Neural progenitor cell (in vitro differentiated cells): ENCODE measurements around the gene CCDC120. TPM values are rescaled to one million over a fixed set of nuclear protein-coding genes. Genes with fewer than 3 reads are reported as not detected.

ENCODE experiments used
- DNase-seq: peaks from one replicate; pipeline ENCODE4 v3.0.0-alpha.2; 2016; ENCODE audit warnings: low spot score
- H2AFZ ChIP-seq: fragments of 200-600 bp; sonication (generic); replicated peaks from 2 replicates; pipeline ENCODE4 v1.6.1; 2016; ENCODE audit warnings: antibody characterized with exemption
- H3F3A ChIP-seq: fragments of 200-600 bp; sonication (generic); 2 replicates; pipeline ENCODE4 v1.6.1; 2016; ENCODE audit warnings: antibody characterized with exemption, low read depth
- H3K27ac ChIP-seq: fragments of 200-600 bp; sonication (generic); 2 replicates; pipeline ENCODE4 v1.5.1; 2016; ENCODE audit warnings: mild to moderate bottlenecking
- H3K27me3 ChIP-seq: fragments of 200-600 bp; sonication (generic); 2 replicates; pipeline ENCODE4 v1.6.1; 2016; ENCODE audit warnings: mild to moderate bottlenecking, moderate library complexity
- H3K36me3 ChIP-seq: fragments of 200-600 bp; sonication (generic); 2 replicates; pipeline ENCODE4 v1.5.1; 2016
- H3K4me1 ChIP-seq: fragments of 200-600 bp; sonication (generic); 2 replicates; pipeline ENCODE4 v1.6.1; 2016; ENCODE audit warnings: mixed run types
- H3K4me2 ChIP-seq: fragments of 200-600 bp; sonication (generic); 2 replicates; pipeline ENCODE4 v1.6.1; 2016
- H3K4me3 ChIP-seq: fragments of 200-600 bp; sonication (generic); 2 replicates; pipeline ENCODE4 v1.5.1; 2016
- H3K79me2 ChIP-seq: fragments of 200-600 bp; sonication (generic); 2 replicates; pipeline ENCODE4 v1.6.1; 2016; ENCODE audit warnings: low read depth
- H3K9ac ChIP-seq: fragments of 200-600 bp; sonication (generic); 2 replicates; pipeline ENCODE4 v1.6.1; 2016
- H3K9me3 ChIP-seq: fragments of 200-600 bp; sonication (generic); 2 replicates; pipeline ENCODE4 v1.5.1; 2016; ENCODE audit warnings: low read depth
- H4K20me1 ChIP-seq: fragments of 200-600 bp; sonication (generic); 2 replicates; pipeline ENCODE4 v1.6.1; 2016; ENCODE audit warnings: low read depth
- H3K27ac Mint-ChIP-seq: 3 replicates; pipeline ENCODE4 v1.8.0; 2021; ENCODE audit warnings: mixed read lengths
- H3K27me3 Mint-ChIP-seq: 2 replicates; pipeline ENCODE4 v1.8.0; 2022; ENCODE audit warnings: low read depth, mild to moderate bottlenecking, inconsistent platforms, moderate library complexity, mixed read lengths; ENCODE audit not compliant: insufficient read depth
- H3K36me3 Mint-ChIP-seq: 3 replicates; pipeline ENCODE4 v1.8.0; 2021; ENCODE audit warnings: mixed read lengths
- H3K4me1 Mint-ChIP-seq: 3 replicates; pipeline ENCODE4 v1.8.0; 2021; ENCODE audit warnings: mixed read lengths
- H3K4me3 Mint-ChIP-seq: 3 replicates; pipeline ENCODE4 v1.8.0; 2021; ENCODE audit warnings: mild to moderate bottlenecking, moderate library complexity, mixed read lengths
- H3K9me3 Mint-ChIP-seq: 3 replicates; pipeline ENCODE4 v1.8.0; 2020; ENCODE audit warnings: mixed read lengths
- CTCF ChIP-seq: fragments of 200-600 bp; sonication (generic); IDR thresholded peaks from 2 replicates; pipeline ENCODE4 v1.5.1; 2017; ENCODE audit warnings: antibody characterized with exemption, mild to moderate bottlenecking
- EZH2 ChIP-seq: fragments of 200-600 bp; sonication (generic); IDR thresholded peaks from 2 replicates; pipeline ENCODE4 v1.6.1; 2017; ENCODE audit warnings: antibody characterized with exemption, mild to moderate bottlenecking, moderate library complexity
- EZH2phosphoT487 ChIP-seq: fragments of 200-600 bp; sonication (generic); IDR thresholded peaks from 2 replicates; pipeline ENCODE4 v1.6.1; 2017; ENCODE audit warnings: antibody characterized with exemption
- total RNA-seq: library from RNA; depleted of rRNA; stranded (reverse); fragments of >200 nt; gene quantifications from 2 replicates; pipeline ENCODE4 v1.2.3, GENCODE V29; 2015; ENCODE audit warnings: low replicate concordance

The CCDC120 gene
- total RNA-seq, 1 donor from 2014 or later = 1.1 TPM

DNA sequence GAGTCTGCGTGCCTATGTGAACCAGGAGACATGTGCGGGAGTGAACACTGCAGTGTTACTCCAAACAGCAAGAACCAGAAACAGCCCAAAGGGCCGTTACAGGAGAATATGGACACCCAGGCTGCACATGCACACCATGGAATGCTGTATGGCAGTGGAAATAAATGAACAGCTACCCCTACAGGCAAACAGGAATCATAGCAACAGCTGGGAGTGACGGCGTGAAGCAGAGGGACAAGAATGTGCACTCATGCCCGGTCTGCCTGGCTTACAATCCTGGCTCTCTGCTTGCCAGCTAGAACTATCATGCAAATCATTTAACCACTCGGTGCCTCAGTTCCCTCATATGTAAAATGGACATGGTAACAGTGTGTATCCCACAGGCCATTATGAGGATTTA is 48.1 kb downstream of the CCDC120 start:
- Histone ChIP-seq H4K20me1 (no peaks in the 10 kb centered on the region), H3K79me2 (no peaks in the 10 kb centered on the region), H3F3A (no peaks in the 10 kb centered on the region), H3K36me3 (no peaks in the 10 kb centered on the region), H3K9me3 (no peaks in the 10 kb centered on the region), H3K4me2 (no peak overlapping the region), H3K27me3 (no peaks in the 10 kb centered on the region), H3K4me1 (no peaks in the 10 kb centered on the region), H3K4me3 (no peak overlapping the region), H2AFZ (no peak overlapping the region), H3K9ac (no peak overlapping the region), H3K27ac (no peak overlapping the region)
- Mint-ChIP-seq H3K27me3 (peaks cover 6% of the 10 kb centered on the region), H3K4me1 (no peaks in the 10 kb centered on the region), H3K4me3 (no peak overlapping the region), H3K27ac (no peak overlapping the region), H3K9me3 (peaks cover 6% of the 10 kb centered on the region), H3K36me3 (no peaks in the 10 kb centered on the region)
- peak; percentile 45 for TF ChIP-seq CTCF
- TF ChIP-seq EZH2phosphoT487 = no peak
- peak; percentile 47 for DNase-seq

DNA sequence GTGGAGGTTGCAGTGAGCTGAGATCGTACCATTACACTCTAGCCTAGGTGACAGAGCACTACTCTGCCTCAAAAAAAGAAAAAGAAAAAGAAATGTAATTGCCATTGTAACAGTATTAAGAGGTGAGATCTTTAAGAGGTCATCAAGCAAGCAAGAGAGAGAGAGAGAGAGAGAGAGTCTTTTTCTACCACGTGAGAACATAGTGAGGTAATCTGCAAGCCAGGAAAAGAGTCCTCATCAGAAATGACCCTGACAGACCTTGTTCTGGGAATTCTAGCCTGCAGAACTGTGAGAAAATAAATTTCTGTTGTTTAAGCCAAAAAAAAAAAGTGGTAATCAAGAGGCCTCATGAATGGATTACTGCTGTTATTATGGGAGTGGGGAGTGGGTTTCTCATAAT is 49.8 kb downstream of the CCDC120 start:
- Mint-ChIP-seq H3K4me1 (peaks cover 5% of the 10 kb centered on the region), H3K27ac (no peak overlapping the region), H3K36me3 (peaks cover 4% of the 10 kb centered on the region), H3K27me3 (peaks cover 6% of the 10 kb centered on the region), H3K4me3 (no peak overlapping the region), H3K9me3 (peaks cover 4% of the 10 kb centered on the region)
- no peak overlapping the region for H3K4me2 ChIP-seq
- H3F3A ChIP-seq = no peaks in the 10 kb centered on the region
- DNase-seq = no peak
- no peak overlapping the region for H2AFZ ChIP-seq
- no peak for TF ChIP-seq EZH2
- no peak for TF ChIP-seq CTCF
- no peak for TF ChIP-seq EZH2phosphoT487
- H3K27me3 ChIP-seq = no peaks in the 10 kb centered on the region
- no peak overlapping the region for H3K4me3 ChIP-seq
- H3K79me2 ChIP-seq = no peaks in the 10 kb centered on the region
- H3K9ac ChIP-seq = no peak overlapping the region
- no peaks in the 10 kb centered on the region for H3K9me3 ChIP-seq
- no peaks in the 10 kb centered on the region for H4K20me1 ChIP-seq
- H3K36me3 ChIP-seq = no peaks in the 10 kb centered on the region
- no peak overlapping the region for H3K27ac ChIP-seq
- H3K4me1 ChIP-seq = no peaks in the 10 kb centered on the region

GRCh38 chrX:49110417-49110816 is 51.6 kb downstream of the CCDC120 start:
- H3K27ac Mint-ChIP-seq = no peak overlapping the region
- no peaks in the 10 kb centered on the region for H3K36me3 ChIP-seq
- H3K4me3 Mint-ChIP-seq = no peak overlapping the region
- H3K27ac ChIP-seq = no peak overlapping the region
- H3F3A ChIP-seq = no peaks in the 10 kb centered on the region
- peaks cover 4% of the 10 kb centered on the region for H3K36me3 Mint-ChIP-seq
- H3K27me3 Mint-ChIP-seq = peaks cover 4% of the 10 kb centered on the region
- H3K4me2 ChIP-seq = no peak overlapping the region
- no peak overlapping the region for H3K9ac ChIP-seq
- no peaks in the 10 kb centered on the region for H3K4me1 ChIP-seq
- H4K20me1 ChIP-seq = no peaks in the 10 kb centered on the region
- H3K9me3 ChIP-seq = no peaks in the 10 kb centered on the region
- no peak for TF ChIP-seq EZH2phosphoT487
- peaks cover 5% of the 10 kb centered on the region for H3K4me1 Mint-ChIP-seq
- no peaks in the 10 kb centered on the region for H3K27me3 ChIP-seq
- H2AFZ ChIP-seq = no peak overlapping the region
- DNase-seq = no peak
- no peaks in the 10 kb centered on the region for H3K79me2 ChIP-seq
- peaks cover 3% of the 10 kb centered on the region for H3K9me3 Mint-ChIP-seq
- H3K4me3 ChIP-seq = no peak overlapping the region

- H3F3A ChIP-seq = no peaks in the 10 kb centered on the region
- Mint-ChIP-seq H3K27me3 (peaks cover 7% of the 10 kb centered on the region), H3K4me3 (no peak overlapping the region), H3K9me3 (peaks cover 3% of the 10 kb centered on the region), H3K4me1 (peaks cover 5% of the 10 kb centered on the region), H3K27ac (peak overlapping the region; percentile 89), H3K36me3 (peaks cover 17% of the 10 kb centered on the region)
- H3K9ac ChIP-seq = no peak overlapping the region
- no peak overlapping the region for H3K4me2 ChIP-seq
- TF ChIP-seq EZH2 (no peak), CTCF (no peak), EZH2phosphoT487 (no peak)
- H3K4me1 ChIP-seq = no peaks in the 10 kb centered on the region
- H3K36me3 ChIP-seq = no peaks in the 10 kb centered on the region
- H3K27me3 ChIP-seq = no peaks in the 10 kb centered on the region
- no peak overlapping the region for H3K27ac ChIP-seq
- no peaks in the 10 kb centered on the region for H3K79me2 ChIP-seq
- no peak overlapping the region for H2AFZ ChIP-seq
- H3K9me3 ChIP-seq = no peaks in the 10 kb centered on the region
- no peak for DNase-seq
- H4K20me1 ChIP-seq = no peaks in the 10 kb centered on the region
- H3K4me3 ChIP-seq = no peak overlapping the region
These were observed 53.0 kb downstream of the CCDC120 start for GRCh38 chrX:49111791-49112190.
